GM18507 (cell line): Measurements from ENCODE around the gene LRP1-AS.

ENCODE experiments used
- DNase-seq: peaks from one replicate; pipeline ENCODE4 v3.0.0; 2011; ENCODE audit warnings: low read depth; ENCODE audit not compliant: insufficient read length; ENCODE audit errors: extremely low spot score
- FAIRE-seq: peaks from 2 replicates; lab custom pipeline; 2011; peaks lifted over from hg19 to GRCh38; lab: Jason Lieb, UNC

LRP1-AS gene

GRCh38 chr12:57148469-57149244, 1.2 kb upstream of the LRP1-AS start:
- no peak for DNase-seq
- no peak for FAIRE-seq

DNA sequence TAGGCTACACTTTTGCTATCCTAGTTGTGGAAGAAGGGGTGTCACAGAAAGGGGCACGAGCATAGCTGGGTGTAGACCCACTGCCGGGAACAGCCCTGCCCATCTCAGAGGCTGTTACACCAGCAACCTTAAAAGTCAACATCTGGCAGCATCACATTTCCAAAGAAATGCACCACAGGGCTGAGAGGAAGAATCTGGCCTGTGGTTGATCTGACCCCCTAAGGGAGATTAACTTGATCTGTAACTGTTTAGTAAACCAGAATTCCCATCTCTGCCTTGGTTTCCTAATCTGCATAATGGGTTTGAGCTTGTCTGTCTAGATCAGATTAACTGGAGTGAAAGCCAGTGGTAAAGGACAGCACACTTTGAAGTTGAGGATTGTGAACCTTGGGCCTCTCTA, 1.3 kb downstream of the LRP1-AS start:
- FAIRE-seq (no peak), DNase-seq (no peak)

GRCh38 chr12:57145460-57146059, 1.9 kb downstream of the LRP1-AS start:
- DNase-seq, result no peak
- no peak for FAIRE-seq

DNA sequence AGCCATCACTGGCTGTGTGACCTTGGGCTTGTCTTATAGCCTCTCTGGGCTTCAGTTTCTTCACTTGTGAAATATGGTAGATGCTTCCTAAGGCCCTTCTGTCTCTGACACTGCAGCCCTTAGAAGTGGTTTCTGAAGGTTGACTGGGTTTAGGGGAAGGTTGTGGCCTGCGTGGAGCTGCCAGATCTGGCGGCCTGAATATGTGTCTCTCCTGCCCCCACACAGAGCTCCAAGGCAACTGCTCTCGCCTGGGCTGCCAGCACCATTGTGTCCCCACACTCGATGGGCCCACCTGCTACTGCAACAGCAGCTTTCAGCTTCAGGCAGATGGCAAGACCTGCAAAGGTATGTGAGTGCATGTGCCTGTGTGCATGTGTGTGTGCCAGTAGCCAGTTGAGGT, 4.0 kb downstream of the LRP1-AS start:
- FAIRE-seq (no peak), DNase-seq (no peak)

GRCh38 chr12:57142727-57143126, 4.7 kb downstream of the LRP1-AS start:
- no peak for FAIRE-seq
- no peak for DNase-seq

DNA sequence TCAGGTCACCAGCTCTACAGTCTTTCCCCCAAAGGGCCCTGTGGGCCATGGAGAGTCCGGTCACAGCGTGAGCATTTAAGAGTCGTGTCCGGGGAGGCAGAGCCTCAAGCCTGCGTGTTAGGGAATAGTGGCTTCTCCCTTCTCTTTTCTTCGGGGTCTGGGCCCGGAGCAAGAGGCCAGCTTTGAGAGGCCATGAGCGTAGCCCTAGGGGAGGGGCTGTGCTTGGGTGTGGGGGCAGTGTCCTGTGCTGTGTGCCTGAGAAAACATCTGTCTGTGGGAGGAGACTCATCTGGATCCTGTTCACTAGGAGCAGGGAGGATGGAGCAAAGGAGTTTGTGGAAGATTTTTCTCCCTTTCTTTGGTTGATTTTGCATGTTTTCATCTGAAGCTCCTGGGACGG, 5.3 kb downstream of the LRP1-AS start:
- FAIRE-seq, result no peak

DNA sequence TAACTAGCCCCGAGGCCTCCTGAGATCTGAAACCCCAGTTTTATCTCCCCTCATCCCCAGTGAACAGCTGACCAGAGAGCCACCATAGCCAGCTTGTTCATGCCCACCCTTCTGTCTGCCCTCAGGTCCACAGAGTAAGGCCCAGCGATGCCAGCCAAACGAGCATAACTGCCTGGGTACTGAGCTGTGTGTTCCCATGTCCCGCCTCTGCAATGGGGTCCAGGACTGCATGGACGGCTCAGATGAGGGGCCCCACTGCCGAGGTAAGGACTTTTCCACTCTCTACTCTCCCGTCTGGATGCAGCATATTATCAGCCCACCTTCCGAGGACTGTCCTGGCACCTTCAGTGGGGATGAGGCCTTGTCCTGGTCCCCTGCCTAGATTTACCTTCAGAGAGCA, 6.2 kb downstream of the LRP1-AS start:
- no peak for FAIRE-seq
- DNase-seq, result no peak

More for the DNA sequence above, 5.3 kb downstream of the LRP1-AS start:
- DNase-seq, result no peak

GRCh38 chr12:57139796-57140649, 7.4 kb downstream of the LRP1-AS start:
- no peak for DNase-seq
- FAIRE-seq, result no peak

DNA sequence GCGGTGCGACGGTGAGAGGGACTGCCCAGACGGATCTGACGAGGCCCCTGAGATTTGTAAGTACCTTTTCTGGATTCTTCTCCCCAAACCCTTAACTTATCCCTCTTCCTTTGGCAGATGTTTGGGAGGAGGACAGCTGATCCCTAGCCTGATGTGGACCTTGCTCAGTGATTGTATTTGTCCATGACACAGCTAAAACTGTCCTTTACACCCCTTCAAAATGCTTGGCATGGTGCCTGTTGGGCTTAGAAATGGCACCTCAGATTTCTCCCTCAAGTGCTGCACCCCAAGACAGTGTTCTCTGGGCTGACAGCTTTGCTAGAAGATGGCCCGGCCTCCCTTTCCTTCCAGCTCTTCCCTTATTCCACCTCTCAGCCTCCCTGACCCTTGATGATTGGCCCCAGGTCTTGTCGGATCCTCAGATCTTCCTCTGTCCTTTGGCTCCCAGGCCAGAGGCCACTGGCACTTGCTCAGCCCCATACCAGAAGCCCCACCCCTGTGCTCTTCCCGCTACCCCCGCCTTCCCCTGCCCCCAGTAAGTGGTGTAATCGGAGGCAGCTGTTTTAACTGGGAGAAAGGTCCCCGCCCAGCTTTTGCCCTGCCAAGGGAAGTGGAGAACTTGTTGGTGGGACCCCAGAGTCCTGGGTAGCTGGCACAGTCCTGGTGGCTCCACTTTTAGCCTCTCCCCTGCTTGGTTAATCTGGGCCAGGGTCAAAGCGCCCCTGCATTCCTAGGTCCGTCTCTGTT, 8.7 kb downstream of the LRP1-AS start:
- FAIRE-seq (no peak), DNase-seq (no peak)

GRCh38 chr12:57135527-57136326, 11.7 kb downstream of the LRP1-AS start:
- FAIRE-seq (no peak), DNase-seq (no peak)

DNA sequence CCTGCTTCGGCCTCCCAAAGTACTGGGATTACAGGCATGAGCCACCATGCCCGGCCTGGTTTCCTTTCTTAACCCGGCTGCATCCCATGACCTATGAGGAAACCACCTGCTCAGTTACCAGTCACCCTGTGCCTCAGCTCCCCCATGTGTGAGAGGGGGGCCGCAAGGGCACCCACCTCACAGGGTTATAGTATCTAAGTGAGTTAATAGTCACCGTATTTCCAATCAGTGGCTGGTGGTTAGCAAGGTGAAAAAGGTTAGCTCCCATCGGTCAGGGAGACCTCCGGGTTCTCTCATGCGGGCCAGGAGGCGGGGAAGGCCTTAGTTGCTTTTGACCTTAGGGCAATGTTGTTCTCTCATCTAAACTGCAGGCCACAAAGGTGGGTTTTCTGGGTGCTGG, 12.5 kb downstream of the LRP1-AS start:
- no peak for DNase-seq
- no peak for FAIRE-seq

DNA sequence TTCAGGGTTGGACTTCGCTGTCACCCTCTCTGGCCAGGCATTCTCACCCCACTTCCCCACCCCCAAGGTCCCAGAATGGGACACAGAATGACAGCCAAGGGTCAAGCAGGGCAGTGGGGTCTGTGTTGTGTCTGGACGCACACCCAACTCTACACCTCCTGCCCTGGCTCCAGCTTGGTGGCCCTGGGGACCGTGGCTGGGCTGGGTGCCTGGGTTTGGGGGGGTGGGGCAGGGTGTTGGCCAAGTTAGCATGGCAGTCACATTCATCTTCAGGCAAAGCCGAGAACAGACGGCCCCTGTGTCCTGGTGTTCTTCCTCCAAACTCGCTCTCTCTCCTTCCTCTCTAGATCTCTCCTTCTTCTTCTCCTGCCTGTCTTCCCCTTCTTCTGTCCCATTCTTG, 13.5 kb downstream of the LRP1-AS start:
- FAIRE-seq (no peak), DNase-seq (no peak)

- no peak for DNase-seq
- FAIRE-seq, result no peak
Measured at GRCh38 chr12:57133013-57133569, 14.3 kb downstream of the LRP1-AS start.

GRCh38 chr12:57131896-57132744, 15.3 kb downstream of the LRP1-AS start:
- FAIRE-seq (no peak), DNase-seq (no peak)

DNA sequence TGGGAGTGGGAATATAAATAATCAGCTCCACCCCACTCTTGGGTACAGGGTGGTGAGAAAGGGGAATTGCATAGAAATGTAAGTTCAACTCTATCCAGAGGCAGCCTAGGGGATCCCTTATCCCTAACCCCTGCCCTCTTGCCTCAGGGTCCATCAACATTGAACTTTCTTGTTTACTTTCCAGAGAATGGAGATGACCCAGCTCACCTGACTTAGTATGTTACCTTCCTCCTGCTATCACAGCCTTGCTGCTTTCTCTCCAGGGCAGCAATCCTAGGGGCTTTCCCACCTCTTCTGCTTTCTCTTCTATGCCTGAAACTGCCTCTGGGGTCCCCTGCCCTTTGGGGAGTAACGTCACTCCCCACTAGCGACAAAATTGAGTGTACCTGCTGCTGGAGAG, 16.5 kb downstream of the LRP1-AS start:
- no peak for DNase-seq
- no peak for FAIRE-seq

DNA sequence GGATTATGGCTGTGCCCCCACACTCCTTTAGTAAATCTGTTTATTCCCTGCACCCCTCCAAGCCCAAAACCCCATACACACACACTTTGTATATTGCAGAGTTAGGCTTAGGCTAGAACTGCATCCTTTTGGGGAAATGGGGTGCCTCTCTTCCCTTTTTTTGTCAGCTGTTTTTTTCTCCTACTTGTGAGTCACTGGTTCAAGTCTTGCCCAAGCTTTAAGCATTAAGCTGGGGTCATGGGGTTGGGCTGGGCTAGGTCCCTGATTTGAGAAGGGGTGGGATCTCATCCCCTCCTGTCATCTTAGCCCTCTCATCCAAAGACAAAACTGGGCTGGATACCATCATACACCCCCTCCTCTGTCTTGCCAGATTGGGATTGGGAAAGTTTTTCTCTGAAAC, 17.5 kb downstream of the LRP1-AS start:
- no peak for FAIRE-seq

DNA sequence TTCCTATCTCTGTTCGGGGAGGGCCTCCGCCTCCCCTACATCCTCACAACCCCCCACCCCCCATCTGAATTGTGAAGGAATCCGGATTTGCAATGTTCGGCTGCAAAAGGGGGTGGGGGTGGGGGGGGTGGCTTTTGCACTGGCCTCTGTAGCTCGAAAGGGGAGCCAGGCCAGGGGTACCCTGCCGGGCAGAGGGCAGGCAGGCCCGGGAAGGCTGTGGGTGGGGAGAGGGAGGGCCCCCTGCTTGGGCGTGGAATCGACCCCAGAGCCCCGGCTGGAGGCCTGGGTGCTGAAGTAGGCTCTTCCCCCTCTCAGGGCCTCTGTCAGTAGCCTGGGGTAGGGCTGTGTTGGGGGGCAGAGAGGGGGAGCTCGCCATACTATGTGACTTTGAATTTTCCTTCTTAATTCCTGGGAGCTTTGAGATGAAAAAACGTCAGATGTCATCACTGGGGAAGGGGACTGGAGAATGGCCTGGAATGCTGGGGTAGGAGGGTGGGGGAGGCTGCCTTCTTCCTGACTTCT, 18.0 kb downstream of the LRP1-AS start:
- no peak for FAIRE-seq
- DNase-seq, result no peak

More for the DNA sequence above, 17.5 kb downstream of the LRP1-AS start:
- DNase-seq, result no peak
